A549 treated with DMSO at 1 μM for 4 hours (cell line): Measurements from ENCODE around the gene SEC31A. TPM values are rescaled to one million over a fixed set of nuclear protein-coding genes. Genes with fewer than 3 reads are reported as not detected.

Experiments
- total RNA-seq: library from RNA; stranded (reverse); fragments of 200-300 nt; extraction: Qiagen RNA extraction; gene quantifications from 5 replicates; pipeline ENCODE4 v1.2.3, GENCODE V29; 2022; ENCODE audit warnings: low read depth

The SEC31A gene, protein sequence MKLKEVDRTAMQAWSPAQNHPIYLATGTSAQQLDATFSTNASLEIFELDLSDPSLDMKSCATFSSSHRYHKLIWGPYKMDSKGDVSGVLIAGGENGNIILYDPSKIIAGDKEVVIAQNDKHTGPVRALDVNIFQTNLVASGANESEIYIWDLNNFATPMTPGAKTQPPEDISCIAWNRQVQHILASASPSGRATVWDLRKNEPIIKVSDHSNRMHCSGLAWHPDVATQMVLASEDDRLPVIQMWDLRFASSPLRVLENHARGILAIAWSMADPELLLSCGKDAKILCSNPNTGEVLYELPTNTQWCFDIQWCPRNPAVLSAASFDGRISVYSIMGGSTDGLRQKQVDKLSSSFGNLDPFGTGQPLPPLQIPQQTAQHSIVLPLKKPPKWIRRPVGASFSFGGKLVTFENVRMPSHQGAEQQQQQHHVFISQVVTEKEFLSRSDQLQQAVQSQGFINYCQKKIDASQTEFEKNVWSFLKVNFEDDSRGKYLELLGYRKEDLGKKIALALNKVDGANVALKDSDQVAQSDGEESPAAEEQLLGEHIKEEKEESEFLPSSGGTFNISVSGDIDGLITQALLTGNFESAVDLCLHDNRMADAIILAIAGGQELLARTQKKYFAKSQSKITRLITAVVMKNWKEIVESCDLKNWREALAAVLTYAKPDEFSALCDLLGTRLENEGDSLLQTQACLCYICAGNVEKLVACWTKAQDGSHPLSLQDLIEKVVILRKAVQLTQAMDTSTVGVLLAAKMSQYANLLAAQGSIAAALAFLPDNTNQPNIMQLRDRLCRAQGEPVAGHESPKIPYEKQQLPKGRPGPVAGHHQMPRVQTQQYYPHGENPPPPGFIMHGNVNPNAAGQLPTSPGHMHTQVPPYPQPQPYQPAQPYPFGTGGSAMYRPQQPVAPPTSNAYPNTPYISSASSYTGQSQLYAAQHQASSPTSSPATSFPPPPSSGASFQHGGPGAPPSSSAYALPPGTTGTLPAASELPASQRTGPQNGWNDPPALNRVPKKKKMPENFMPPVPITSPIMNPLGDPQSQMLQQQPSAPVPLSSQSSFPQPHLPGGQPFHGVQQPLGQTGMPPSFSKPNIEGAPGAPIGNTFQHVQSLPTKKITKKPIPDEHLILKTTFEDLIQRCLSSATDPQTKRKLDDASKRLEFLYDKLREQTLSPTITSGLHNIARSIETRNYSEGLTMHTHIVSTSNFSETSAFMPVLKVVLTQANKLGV
- total RNA-seq, result 77.7 to 93.8 TPM (median 86.7 TPM) in 5 replicates

DNA sequence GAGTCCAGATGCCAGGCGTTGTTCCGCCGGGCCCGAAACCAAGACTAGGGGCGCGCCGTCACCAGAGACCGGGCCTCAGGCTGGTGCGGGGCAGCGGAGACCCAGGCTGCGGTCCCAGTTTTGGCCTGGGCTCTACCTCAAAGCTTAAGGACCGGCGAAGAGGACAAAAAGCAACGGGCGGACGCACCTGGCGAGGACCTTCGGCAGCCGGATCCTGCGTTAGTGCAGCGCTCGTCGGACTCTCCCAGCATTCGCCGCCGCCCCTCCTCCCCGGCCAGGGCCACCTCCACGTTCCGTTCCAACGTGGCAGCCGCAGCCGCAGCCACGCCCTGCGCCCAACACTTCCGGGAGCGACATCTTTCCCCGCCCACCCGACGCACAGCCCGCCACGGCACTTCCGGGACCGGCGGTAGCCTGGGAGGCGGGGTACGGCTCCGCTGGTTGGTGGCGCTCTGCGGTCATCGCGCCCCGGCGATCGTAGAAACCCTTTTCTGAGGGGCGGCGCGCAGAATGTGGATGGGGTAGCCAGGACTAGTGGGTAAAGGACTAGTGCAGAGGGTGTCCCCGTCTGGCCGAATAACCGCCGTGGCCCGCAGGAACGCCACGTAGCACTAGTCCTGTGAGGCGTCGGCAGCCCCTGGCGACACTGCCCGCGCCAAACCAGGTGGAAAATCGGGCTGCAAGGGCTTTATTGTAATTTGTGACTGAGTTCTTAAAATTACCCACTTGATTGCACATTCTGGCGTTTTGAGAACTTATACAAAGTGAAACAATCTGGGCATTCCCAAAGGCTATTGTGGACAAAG, at the start of gene SEC31A:
Gene SEC31A (minus strand): TSS at position 253 of the 806 bp plus-strand sequence. CDS start 9,217 bp downstream, outside the sequence.

DNA sequence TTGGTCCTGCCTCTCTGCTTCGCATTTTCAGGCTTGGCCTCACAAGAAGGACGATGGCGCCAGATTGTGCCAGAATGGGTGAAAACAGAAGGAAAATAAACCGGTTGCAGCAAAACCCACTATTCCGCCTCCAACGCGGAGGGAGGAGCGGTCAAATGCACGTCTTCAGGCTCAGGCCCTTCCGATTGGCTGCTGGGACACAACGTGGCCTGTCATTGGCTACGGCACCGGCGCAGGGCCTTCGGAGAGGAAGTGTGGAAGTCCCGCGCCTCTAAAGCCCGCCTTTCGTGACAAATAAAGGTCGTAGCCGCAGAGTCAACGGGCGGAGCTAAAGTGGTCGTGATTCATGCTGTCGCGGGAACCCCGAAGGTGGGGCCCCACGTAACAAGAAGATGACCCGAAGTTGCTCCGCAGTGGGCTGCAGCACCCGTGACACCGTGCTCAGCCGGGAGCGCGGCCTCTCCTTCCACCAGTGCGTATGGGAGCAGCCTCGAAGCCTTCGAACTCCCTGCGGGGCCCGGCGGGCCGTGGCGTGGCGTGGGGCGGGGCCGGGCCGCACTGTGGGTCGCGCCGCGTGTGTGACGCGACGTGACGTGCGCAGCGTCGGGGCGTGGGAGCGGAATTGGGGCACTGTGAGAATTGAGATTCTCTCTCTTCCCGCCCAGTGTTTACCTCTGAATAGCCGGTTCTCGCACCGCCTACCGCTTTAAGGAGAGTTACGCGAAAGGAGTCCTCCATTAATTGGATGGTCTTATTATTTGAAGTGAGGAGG, 9.6 kb upstream of the SEC31A start, which contains the start of gene THAP9:
Gene THAP9 (plus strand): TSS at position 325 of the 772 bp plus-strand sequence. CDS start 68 bp downstream, at position 393.

DNA sequence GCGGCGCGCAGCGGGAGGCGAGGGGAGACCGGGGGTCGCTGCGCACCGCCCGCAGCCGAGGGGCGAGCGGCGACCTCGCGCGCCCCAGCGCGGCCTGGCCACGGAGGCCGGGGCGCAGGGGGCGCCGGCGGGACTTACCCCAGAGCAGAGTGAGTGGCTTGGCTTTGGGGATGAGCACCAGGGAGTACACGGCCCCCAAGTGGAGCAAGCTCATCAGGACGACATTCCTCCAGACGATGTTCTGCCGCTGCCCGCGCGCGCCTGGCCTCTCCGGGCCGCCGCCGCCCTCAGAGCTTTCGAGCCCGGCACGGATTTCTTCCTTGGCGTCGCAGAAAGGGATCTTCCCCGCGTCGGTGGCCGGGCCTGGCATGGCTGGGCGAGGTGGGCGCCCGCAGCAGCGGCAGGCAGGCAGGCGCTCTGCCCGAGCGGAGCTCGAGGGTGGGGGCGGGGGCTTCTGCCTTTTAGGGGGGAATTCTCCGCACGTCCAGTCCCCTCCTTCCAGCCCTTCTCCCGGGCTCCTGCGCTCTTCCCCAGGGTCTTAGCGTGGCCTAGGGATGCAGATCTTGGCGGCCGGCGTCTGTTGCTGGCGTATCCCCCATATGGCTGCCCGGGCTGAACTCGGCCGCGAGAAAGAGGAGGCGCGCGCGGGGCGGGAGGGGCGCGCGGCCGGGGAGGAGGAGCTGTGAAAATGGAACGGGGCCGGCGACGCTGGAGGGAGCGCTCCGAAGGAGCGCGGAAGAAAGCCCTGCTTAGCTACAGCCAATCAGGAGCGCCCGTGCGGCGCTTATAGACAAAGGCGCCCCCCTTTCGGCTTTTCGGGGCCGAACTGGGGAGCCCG, 92.6 kb downstream of the SEC31A start, which contains the start of gene SCD5:
Gene SCD5 (minus strand): TSS at position 629 of the 838 bp plus-strand sequence. CDS start 259 bp downstream, at position 370.

Other genes starting within 250 kb of the SEC31A start
- 7.0 to 9.2 TPM (median 7.6 TPM) in 5 replicates for gene SCD5, start 92.4 kb downstream of the SEC31A start, total RNA-seq
- 1.6 to 3.1 TPM (median 1.8 TPM) in 5 replicates for gene THAP9, start 9.6 kb upstream of the SEC31A start, total RNA-seq
- gene LIN54, start 119.7 kb upstream of the SEC31A start, total RNA-seq, result 6.3 to 8.3 TPM (median 7.5 TPM) in 5 replicates
- 24.1 to 38.6 TPM (median 29.1 TPM) in 5 replicates for gene COPS4, start 144.0 kb upstream of the SEC31A start, total RNA-seq
- gene PLAC8, start 223.6 kb upstream of the SEC31A start, total RNA-seq, result 0.80 to 1.5 TPM (median 1.3 TPM) in 5 replicates